ENCODE results near the gene DLGAP4. TPM values are rescaled to one million over a fixed set of nuclear protein-coding genes. Genes with fewer than 3 reads are reported as not detected.

The DLGAP4 gene
- total RNA-seq, 1 donor = 18.1 TPM

DNA sequence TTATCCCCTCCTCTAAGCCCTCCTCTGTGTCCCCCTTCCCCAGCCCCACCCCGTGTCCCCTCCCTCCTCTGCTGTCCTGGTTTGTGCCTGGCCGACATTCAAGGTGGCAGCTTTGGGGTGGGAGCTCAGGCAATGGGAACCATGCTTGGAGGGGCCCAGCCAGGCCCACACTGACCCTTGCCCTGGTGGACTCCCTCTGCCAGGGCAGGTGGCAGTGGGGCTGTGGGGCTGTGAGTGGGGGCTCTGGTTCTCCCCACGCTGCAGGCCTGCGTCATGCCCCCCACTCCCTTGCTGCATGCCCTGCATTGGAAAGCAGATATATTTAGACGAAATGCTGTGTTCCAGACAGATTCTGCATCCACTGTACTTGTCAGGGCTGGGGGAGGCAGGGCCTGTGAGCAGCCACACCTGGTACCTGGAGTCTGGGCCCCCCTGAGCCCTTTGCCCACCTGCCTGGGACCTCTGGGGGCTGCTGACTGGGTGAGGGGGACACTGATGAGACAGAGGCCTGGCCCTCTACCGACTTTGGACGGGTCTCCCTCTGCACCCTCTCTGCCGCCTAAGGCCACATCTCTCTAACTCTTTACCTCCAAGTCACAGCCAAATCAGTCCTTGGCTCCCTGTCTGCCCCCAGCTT, 14.2 kb downstream of the DLGAP4 start:
- Histone ChIP-seq H3K27me3 (ENCODE audit: insufficient read depth, low read length) (no peaks in the 10 kb centered on the region), H3K79me2 (ENCODE audit: insufficient read depth, low read length) (no peaks in the 10 kb centered on the region), H3K27ac (ENCODE audit: low read depth, low read length) (no peak overlapping the region), H2AFZ (ENCODE audit: low read length) (no peak overlapping the region), H3K36me3 (ENCODE audit: insufficient read depth, low read length) (no peaks in the 10 kb centered on the region), H4K20me1 (ENCODE audit: insufficient read depth, low read length) (no peaks in the 10 kb centered on the region), H3K4me1 (ENCODE audit: insufficient read depth, low read length) (no peaks in the 10 kb centered on the region), H3K4me2 (ENCODE audit: insufficient read depth, low read length) (no peak overlapping the region), H3K9me3 (ENCODE audit: low read depth, low read length) (no peaks in the 10 kb centered on the region), H3K4me3 (ENCODE audit: insufficient read depth, low read length) (no peak overlapping the region)
- DNase-seq (ENCODE audit: insufficient read length, low spot score, missing footprints) = peak; percentile 66
- TF ChIP-seq, protein P1, sequence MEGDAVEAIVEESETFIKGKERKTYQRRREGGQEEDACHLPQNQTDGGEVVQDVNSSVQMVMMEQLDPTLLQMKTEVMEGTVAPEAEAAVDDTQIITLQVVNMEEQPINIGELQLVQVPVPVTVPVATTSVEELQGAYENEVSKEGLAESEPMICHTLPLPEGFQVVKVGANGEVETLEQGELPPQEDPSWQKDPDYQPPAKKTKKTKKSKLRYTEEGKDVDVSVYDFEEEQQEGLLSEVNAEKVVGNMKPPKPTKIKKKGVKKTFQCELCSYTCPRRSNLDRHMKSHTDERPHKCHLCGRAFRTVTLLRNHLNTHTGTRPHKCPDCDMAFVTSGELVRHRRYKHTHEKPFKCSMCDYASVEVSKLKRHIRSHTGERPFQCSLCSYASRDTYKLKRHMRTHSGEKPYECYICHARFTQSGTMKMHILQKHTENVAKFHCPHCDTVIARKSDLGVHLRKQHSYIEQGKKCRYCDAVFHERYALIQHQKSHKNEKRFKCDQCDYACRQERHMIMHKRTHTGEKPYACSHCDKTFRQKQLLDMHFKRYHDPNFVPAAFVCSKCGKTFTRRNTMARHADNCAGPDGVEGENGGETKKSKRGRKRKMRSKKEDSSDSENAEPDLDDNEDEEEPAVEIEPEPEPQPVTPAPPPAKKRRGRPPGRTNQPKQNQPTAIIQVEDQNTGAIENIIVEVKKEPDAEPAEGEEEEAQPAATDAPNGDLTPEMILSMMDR (IDR thresholded peaks at IDR 0.05; ENCODE audit: extremely low read depth, low read depth, low read length) = no peak

DNA sequence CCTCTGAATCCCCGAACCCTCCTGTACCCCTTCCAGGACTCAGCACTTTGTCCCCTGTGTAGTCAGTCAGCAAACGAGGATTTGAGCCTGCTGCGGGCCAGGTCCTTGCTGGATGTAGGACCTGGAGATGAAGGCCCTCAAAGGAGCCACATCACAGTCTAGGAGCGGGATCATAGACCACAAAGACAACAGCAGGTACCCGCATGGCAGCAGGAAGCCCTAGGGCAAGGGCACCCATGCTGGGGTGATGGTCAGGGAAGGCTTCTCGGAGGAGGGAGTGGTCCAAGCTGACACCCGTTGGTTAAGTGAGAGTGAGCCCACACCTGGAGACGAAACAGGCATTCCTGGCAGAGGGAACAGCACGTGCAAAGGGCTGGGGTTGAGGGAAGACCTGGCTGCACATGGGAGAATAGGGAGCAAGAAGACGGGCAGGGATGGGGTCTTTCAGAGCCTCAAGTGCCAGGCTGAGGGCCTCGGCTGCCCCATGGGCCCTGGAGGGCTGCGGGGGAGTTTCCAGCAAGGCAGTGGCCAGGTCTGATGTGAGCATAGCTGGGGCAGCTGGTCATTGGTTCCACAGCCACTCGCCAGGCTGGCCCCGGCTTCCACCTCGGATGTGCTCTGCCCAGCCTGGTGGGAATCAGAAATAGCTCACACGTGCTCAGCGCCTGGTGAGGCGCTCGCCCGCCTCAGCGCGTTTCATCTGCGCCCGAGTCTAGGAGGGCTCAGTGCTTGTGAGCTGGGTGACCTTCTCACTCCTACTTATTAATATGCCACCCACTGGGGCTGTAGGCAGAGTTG, 15.0 kb downstream of the DLGAP4 start:
- Histone ChIP-seq H3K79me2 (ENCODE audit: insufficient read depth, low read length) (no peaks in the 10 kb centered on the region), H3K27ac (ENCODE audit: low read depth, low read length) (no peak overlapping the region), H3K4me1 (ENCODE audit: insufficient read depth, low read length) (no peaks in the 10 kb centered on the region), H3K9me3 (ENCODE audit: low read depth, low read length) (peaks cover 3% of the 10 kb centered on the region), H4K20me1 (ENCODE audit: insufficient read depth, low read length) (no peaks in the 10 kb centered on the region), H3K4me3 (ENCODE audit: insufficient read depth, low read length) (no peak overlapping the region), H3K27me3 (ENCODE audit: insufficient read depth, low read length) (no peaks in the 10 kb centered on the region), H3K36me3 (ENCODE audit: insufficient read depth, low read length) (no peaks in the 10 kb centered on the region), H3K4me2 (ENCODE audit: insufficient read depth, low read length) (no peak overlapping the region), H2AFZ (ENCODE audit: low read length) (no peak overlapping the region)
- peak; percentile 73 for DNase-seq (ENCODE audit: insufficient read length, low spot score, missing footprints)
- TF ChIP-seq, protein P1 (IDR thresholded peaks at IDR 0.05; ENCODE audit: extremely low read depth, low read depth, low read length) = no peak

DNA sequence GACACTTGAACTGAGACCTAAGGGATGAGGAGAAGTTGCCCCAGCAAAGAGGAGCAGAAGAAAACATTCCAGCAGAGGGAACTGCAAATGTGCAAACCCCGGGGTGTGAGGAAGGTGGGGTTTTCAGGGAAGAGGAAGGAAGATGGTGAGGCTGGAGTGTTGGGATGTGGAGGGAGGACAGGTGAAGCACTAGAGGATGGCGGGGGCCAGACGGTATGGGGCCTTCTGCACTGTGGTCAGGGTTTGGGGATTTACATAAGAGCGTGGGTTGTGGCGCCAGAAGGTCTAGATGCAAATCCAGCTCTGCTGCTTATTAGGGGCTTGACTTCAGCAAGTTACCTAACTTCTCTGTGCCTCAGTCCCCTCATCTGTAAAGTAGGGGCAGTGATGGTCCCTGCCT, 16.0 kb downstream of the DLGAP4 start:
- Histone ChIP-seq H4K20me1 (ENCODE audit: insufficient read depth, low read length) (no peaks in the 10 kb centered on the region), H3K4me2 (ENCODE audit: insufficient read depth, low read length) (no peak overlapping the region), H3K9me3 (ENCODE audit: low read depth, low read length) (peaks cover 3% of the 10 kb centered on the region), H2AFZ (ENCODE audit: low read length) (no peak overlapping the region), H3K27me3 (ENCODE audit: insufficient read depth, low read length) (no peaks in the 10 kb centered on the region), H3K4me1 (ENCODE audit: insufficient read depth, low read length) (no peaks in the 10 kb centered on the region), H3K79me2 (ENCODE audit: insufficient read depth, low read length) (no peaks in the 10 kb centered on the region), H3K27ac (ENCODE audit: low read depth, low read length) (no peak overlapping the region), H3K4me3 (ENCODE audit: insufficient read depth, low read length) (no peak overlapping the region), H3K36me3 (ENCODE audit: insufficient read depth, low read length) (no peaks in the 10 kb centered on the region)
- TF ChIP-seq, protein P1 (IDR thresholded peaks at IDR 0.05; ENCODE audit: extremely low read depth, low read depth, low read length) = no peak
- peak; percentile 3 for DNase-seq (ENCODE audit: insufficient read length, low spot score, missing footprints)

DNA sequence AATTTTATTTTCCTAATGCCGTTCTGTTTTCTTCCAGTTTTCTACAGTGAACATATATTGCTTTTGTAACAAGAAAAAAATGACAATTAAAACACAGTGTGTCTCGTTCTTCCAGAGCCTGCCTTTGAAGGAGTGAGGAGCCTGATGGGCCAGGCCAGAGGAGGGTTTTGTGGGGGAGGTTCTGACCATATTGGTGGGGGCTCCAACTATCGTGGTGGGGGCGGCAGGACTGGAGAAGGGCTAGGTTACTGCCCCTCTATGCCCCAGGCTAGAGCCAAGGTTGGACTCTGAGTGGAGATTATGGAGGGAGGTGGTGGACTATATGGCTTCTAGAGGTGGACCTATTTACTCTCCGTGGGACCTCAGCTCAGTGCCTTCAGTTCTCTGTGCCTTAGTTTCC, 24.0 kb downstream of the DLGAP4 start:
- Histone ChIP-seq H3K36me3 (ENCODE audit: insufficient read depth, low read length) (no peaks in the 10 kb centered on the region), H4K20me1 (ENCODE audit: insufficient read depth, low read length) (no peaks in the 10 kb centered on the region), H3K79me2 (ENCODE audit: insufficient read depth, low read length) (no peaks in the 10 kb centered on the region), H3K27me3 (ENCODE audit: insufficient read depth, low read length) (peaks cover 35% of the 10 kb centered on the region), H2AFZ (ENCODE audit: low read length) (no peak overlapping the region), H3K27ac (ENCODE audit: low read depth, low read length) (no peak overlapping the region), H3K4me2 (ENCODE audit: insufficient read depth, low read length) (no peak overlapping the region), H3K4me1 (ENCODE audit: insufficient read depth, low read length) (no peaks in the 10 kb centered on the region), H3K4me3 (ENCODE audit: insufficient read depth, low read length) (no peak overlapping the region), H3K9me3 (ENCODE audit: low read depth, low read length) (peaks cover 3% of the 10 kb centered on the region)
- TF ChIP-seq, protein P1 (IDR thresholded peaks at IDR 0.05; ENCODE audit: extremely low read depth, low read depth, low read length) = no peak
- DNase-seq (ENCODE audit: insufficient read length, low spot score, missing footprints) = no peak

Measured in osteoblast (primary cell).